Gastrocnemius medialis (tissue), 4 donors: ENCODE measurements around the gene CHST13.

Source experiments
- CTCF ChIP-seq, 5 experiments: fragments of 450-650 bp in 3 of 5; fragments of 200-600 bp in 2 of 5; sonication (generic) in 2 of 5; IDR thresholded peaks in 4 of 5; conservative IDR thresholded peaks in 1 of 5; 1 replicate in 4 of 5; 2 replicates in 1 of 5; pipeline ENCODE4 v1.5.1; 2016 to 2019; ENCODE audit warnings: antibody characterized with exemption in 5 of 5, mild to moderate bottlenecking in 3 of 5, moderate library complexity in 3 of 5
- POLR2A ChIP-seq, 2 donors: fragments of 450-650 bp; IDR thresholded peaks; one replicate each; pipeline ENCODE4 v1.6.1; 2017; ENCODE audit warnings: antibody characterized with exemption in 2 of 2, mild to moderate bottlenecking in 2 of 2, moderate library complexity in 2 of 2

- no peak for TF ChIP-seq CTCF (IDR thresholded peaks at IDR 0.05 in 4 of 5, conservative IDR thresholded peaks at IDR 0.05 in 1 of 5)
- no peak for TF ChIP-seq POLR2A (IDR thresholded peaks at IDR 0.05)
These were observed 35.8 kb upstream of the CHST13 start for GRCh38 chr3:126488185-126488584.
